CD4-positive, alpha-beta T cell treated with Interleukin-2 at 100 ng/mL for 4 hours (primary cell): Measurements from ENCODE around the gene SLC6A19.
"Not testable (repeated sequence)": the region's sequence is repeated elsewhere in the genome, so short reads cannot be mapped to it uniquely, and the experiment has no call there.

Experiments used
- DNase-seq: peaks from one replicate; pipeline ENCODE4 v3.0.0-alpha.2; 2020; ENCODE audit warnings: low spot score

SLC6A19 gene

DNA sequence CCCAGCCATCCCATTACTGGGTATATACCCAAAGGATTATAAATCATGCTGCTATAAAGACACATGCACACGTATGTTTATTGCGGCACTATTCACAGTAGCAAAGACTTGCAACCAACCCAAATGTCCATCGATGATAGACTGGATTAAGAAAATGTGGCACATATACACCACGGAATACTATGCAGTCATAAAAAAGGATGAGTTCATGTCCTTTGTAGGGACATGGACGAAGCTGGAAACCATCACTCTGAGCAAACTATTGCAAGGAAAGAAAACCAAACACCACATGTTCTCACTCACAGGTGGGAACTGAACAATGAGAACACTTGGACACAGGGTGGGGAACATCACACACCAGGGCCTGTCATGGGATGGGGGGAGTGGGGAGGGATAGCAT lies 66.1 kb downstream of the SLC6A19 start:
- not testable (repeated sequence) for DNase-seq

DNA sequence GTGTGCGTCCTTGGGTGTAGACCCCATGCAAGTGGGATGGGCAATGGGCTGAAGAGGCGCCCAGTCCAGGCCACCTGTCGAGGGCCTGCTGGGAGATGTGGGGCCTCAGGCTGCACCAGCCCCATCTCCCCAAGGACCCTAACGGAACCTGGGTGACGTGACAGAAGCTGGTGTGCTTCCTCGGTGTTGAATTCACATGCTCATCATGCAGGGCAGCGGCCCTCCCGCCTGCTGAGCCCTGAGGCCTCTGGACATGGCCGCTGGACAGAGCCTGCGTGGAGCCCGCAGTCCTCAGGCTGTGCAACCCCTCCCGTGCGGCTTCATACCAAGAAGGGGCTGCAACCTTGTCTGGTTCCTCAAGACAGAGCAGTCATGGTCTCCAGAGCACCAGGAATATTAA lies 66.7 kb downstream of the SLC6A19 start:
- no peak for DNase-seq

DNA sequence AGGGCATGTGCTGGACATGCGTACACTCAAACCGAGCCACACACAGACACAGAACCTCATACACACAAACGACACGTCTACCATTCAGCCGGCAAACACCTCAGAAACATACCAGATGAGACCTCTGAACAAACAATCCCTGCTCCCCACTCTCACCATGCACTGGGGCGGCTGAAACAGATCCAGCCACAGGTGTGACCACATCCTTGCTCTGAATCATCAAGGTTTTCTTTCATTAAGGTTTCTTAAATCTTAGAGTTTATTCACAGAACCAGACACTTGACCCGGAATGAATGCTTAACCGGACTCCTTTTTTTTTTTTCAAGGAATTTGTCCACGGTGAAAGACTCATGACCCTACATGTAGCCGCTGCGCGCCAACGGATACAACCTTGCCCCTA lies 67.3 kb downstream of the SLC6A19 start:
- DNase-seq: peak; percentile 34

DNA sequence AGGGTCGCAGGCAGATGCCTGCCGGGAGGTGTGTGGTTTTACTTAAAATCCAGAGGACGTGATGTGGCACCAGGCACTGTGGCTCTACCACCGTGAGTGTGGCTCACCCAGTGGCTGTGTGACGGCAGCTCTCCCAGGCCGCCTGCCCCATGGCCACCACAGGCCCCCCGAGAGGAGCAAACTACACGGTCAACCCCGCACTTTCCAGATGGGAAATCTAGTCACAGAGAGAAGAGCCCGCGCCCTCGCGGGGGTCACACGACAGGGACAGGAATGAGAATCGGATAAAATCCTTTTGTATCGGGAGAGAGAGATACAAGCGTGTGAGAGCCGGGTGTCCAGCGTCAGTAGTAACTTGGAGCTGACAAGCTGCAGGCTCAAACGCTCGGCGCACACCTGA lies 69.0 kb downstream of the SLC6A19 start:
- DNase-seq: no peak

DNA sequence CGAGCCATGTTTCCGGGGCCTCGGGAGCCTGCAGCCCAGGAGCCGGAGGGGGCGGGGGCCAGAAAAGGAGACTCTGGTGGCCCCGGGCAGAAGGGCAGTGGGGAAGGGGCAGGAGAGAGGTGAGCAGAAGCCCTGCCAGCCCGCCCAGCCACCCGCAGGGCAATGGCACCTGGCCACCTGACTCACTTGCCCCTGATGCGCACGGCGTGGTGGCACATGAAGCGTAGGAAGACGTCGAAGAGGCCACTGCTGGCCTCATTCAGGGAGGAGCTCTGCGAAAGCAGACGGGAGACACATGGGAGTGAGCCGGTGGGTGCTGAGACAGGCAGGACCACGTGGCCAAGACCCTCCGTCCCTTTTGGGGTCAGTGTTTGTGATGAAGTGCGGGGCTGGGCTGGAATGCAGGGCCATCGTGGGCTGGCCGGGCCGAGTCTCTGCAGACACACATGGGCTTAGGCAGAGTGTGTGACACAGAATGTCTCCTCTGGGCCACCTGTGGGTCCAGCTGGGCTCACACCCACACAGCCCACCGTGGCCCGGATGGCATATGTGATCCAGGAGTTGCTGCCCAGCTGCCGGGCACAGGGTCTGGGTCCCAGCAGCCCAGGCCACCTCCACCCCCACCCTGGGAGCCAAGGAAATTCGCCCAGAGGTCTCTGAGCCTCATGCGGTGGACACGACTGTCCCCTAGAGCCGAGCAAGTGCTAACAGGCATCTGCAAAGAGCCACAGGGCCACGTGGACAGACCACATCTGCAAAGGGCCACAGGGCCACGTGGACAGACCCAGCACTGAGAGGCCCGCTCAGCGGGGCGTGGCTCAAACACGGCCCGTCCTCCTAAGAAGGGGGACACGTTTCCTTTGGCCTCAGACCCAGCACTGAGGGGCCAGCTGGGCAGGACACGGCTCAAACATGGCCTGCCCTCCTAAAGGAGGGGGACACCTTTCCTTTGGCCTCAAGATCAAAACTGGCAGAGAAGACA lies 69.8 kb downstream of the SLC6A19 start:
- DNase-seq: no peak

DNA sequence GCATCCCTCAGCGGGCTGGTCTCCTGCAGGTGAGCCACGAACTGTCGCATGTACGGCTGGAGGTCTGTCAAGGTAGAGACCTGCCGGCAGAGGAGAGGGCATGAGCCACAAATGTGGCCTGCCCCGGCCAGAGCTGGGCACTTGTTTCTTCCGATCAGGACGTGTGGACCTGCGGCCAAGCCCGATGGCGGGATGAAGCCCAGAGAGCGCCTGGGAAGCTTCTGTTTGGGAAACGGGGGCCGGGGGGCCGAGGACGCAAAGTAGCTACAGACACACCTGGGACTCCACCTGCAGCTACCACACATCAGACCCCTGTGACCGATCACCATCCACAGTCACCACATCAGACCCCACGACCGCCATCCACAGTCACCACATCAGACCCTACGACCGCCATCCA lies 70.8 kb downstream of the SLC6A19 start:
- DNase-seq: no peak

DNA sequence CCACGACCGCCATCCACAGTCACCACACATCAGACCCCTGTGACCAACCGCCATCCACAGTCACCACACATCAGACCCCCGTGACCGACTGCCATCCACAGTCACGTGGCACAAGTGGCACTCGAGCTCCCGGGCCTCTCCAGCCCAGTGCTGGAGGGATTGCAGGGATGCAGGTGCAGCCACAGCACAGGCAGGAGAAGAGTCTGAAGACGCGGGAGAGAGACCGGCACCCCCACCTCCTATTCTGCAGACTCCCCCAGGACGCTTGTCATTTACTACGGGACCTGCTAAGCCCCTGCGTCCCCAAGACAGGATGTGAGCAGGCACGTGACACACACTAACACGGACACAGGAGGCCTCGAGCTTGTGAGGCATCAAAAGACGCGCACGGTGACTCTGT lies 72.3 kb downstream of the SLC6A19 start:
- DNase-seq: no peak

DNA sequence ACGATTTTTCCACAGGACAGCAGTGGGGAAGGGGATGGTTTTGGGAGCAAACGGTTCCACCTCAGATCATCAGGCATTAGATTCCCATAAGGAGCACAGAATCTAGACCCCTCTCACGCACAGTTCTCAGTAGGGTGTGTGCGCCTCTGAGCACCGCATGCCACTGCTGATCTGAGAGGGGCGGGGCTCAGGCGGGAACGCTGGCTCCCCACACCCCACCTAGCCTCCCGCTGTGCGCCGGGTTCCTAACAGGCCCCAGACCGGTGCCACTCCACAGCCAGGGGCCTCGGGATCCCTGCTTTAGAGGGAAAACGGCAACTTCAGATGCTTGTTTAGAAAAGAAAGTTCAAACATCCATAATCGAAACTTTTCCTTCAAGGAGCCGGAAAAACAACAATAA lies 73.1 kb downstream of the SLC6A19 start:
- no peak for DNase-seq
